Measurements from ENCODE around the gene ZFP36L1. TPM values are rescaled to one million over a fixed set of nuclear protein-coding genes. Genes with fewer than 3 reads are reported as not detected.

Gene ZFP36L1
- total and polyA plus RNA-seq, 2 experiments from 2014 or later: 219 to 1,327 TPM

DNA sequence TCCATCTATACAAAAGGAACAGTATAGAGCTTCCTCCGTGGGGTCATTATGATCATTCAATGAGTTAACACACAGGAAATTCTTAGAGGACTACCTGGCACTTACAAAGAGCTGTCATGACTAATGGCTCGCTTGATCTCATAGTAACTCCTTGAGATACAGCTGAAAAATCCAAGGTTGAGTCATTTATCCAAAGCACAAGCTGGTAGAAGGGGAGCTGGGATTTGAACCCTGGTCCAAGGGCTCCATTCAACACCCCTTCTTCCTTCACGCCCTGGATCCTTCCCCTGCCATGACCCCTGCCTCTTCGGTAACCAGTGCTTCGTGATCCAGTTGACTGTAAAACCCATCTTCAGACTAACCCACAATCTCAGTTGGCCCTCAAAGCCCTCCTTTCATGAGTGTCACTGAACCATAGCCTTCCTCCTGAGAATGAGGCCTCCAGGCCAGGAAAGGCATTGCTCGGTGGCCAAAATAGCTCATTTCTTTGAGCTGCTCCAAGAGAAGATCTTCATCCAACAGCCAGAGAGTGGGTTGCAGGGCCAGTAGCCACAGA, 7.8 kb downstream of the ZFP36L1 start:
- peak in 1 of 2 donors; percentile 36 for DNase-seq (ENCODE audit: low read depth in 1 of 2, low spot score in 1 of 2)
- no peaks in the 10 kb centered on the region for H3K27me3 ChIP-seq
- peak overlapping the region; percentile 98 for H3K27ac ChIP-seq
- no peak overlapping the region for H3K4me3 ChIP-seq
- TF ChIP-seq, protein P1, sequence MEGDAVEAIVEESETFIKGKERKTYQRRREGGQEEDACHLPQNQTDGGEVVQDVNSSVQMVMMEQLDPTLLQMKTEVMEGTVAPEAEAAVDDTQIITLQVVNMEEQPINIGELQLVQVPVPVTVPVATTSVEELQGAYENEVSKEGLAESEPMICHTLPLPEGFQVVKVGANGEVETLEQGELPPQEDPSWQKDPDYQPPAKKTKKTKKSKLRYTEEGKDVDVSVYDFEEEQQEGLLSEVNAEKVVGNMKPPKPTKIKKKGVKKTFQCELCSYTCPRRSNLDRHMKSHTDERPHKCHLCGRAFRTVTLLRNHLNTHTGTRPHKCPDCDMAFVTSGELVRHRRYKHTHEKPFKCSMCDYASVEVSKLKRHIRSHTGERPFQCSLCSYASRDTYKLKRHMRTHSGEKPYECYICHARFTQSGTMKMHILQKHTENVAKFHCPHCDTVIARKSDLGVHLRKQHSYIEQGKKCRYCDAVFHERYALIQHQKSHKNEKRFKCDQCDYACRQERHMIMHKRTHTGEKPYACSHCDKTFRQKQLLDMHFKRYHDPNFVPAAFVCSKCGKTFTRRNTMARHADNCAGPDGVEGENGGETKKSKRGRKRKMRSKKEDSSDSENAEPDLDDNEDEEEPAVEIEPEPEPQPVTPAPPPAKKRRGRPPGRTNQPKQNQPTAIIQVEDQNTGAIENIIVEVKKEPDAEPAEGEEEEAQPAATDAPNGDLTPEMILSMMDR (IDR thresholded peaks at IDR 0.05; ENCODE audit: low read depth, low read length): no peak
- H3K36me3 ChIP-seq: peaks cover 30% of the 10 kb centered on the region
- peaks cover 43% of the 10 kb centered on the region for H3K4me1 ChIP-seq (ENCODE audit: low read depth)
- H3K9me3 ChIP-seq (ENCODE audit: low read depth): no peaks in the 10 kb centered on the region

DNA sequence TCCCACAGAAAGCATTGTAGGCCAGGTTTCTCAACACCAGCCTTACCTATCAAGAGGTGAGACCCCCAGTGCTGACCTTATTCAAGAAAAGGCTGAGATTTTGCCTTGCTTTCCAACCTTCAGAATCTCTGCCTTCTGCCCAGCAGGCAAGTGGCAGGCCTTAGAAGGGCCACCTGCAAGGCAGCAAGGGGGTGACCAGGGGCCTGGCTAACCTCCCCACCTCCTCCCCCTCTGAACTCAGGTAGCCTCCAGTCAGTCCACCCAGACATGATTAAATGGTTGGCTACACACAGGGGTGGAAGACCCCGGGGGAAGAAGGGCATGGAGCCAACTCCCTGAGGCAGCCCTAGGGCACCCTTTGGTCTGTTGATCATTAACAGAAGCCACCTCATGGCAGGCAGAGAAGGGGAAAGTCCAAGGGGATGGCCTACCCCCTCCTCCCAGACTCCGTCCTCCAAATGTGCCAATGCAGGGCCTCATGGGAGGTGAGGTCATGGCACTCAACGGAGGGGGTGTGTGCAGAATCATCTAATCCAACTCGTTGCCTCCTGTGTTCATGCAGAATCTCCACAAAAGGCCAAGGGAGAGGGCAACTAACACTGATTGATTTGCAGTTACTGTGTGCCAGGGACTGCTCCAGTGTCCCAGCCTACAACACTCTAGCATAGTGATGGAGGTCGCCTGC, 8.5 kb downstream of the ZFP36L1 start:
- H3K27ac ChIP-seq: no peak overlapping the region
- peaks cover 23% of the 10 kb centered on the region for H3K36me3 ChIP-seq
- peaks cover 37% of the 10 kb centered on the region for H3K4me1 ChIP-seq (ENCODE audit: low read depth)
- no peak overlapping the region for H3K4me3 ChIP-seq
- TF ChIP-seq, protein P1 (IDR thresholded peaks at IDR 0.05; ENCODE audit: low read depth, low read length): no peak
- no peaks in the 10 kb centered on the region for H3K27me3 ChIP-seq
- DNase-seq (ENCODE audit: low read depth in 1 of 2, low spot score in 1 of 2): no peak
- no peaks in the 10 kb centered on the region for H3K9me3 ChIP-seq (ENCODE audit: low read depth)

DNA sequence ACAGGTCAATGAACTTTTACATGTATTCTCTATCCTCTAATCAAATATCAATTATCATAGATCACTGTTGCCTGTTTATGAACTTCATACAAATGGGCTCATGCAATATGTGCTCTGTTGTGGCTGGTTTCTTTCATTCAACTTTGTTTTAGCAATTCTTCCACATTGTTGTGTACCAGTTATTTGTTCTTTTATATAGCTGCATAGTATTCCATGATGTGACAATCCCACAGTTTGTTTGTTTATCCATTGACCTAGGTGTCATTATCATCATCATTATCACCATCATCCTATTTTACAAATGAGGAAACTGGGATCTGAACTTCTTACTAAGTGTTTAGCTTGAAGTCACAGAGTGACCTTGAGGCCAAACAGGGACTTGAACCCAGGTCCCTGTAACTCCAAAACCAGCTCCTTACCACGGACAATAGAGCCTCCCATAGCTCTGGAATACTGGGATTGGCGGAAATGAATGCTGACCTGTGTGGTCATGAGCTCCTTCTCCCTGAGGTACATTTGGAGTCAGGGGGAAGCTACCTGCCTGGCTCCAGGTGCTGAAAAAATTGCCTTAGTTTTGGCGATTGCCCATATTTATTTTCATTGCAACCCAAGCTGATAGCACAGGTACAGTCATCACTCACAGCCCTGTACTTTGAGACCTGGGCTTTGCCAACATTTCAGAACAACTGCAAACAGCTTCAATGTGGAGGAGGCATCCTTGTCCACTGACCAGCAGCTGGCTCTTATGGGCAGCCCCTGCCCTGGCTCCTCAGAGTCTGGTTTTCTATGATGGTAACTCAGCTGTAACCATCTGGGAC, 9.2 kb downstream of the ZFP36L1 start:
- TF ChIP-seq, protein P1 (IDR thresholded peaks at IDR 0.05; ENCODE audit: low read depth, low read length): no peak
- H3K27ac ChIP-seq: no peak overlapping the region
- H3K4me1 ChIP-seq (ENCODE audit: low read depth): peaks cover 35% of the 10 kb centered on the region
- H3K9me3 ChIP-seq (ENCODE audit: low read depth): no peaks in the 10 kb centered on the region
- no peaks in the 10 kb centered on the region for H3K27me3 ChIP-seq
- H3K4me3 ChIP-seq: no peak overlapping the region
- peaks cover 17% of the 10 kb centered on the region for H3K36me3 ChIP-seq
- DNase-seq (ENCODE audit: low read depth in 1 of 2, low spot score in 1 of 2): no peak

DNA sequence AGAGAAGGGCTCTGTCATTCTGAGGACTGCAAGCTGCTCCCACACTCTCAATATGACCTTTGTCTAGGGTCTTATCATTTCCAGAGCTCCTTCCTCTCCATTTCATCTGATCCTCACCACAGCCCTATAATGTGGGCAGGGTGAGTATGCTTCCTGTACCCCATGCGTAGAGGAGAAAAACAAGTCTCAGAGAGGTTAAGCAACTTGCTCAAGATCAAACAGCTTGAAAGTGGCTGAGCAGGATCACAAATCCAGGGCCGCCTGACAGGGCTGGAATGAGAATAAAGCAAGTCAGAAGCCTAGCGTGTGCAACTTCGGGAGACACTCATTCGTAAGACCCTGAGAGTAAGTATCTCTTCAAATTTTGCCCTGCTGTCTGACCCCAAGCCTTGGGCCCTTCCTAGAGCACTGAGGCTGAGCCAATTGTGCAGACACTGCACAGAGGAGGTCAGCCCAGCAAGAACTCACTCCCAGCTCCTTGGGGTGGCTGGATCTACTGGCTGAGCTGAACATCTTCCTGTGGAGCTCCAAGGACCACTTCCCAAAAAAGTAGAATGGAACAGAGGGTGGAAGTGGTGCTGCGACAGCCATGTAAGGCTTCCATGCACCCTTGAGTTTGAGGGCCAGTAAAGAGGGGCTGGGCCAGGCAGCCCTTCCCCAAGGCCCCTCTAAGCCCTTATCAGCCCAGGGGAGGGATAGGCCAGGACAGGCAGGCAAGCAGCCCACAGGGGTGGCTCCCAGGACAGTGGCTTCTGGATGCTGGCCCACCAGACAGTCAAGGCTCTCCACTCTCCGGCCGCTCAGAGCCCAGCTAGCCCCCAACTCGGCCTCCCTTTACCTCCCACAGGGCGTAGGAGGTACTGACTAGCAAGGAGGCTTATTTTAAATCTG, 10.5 kb downstream of the ZFP36L1 start:
- peaks cover 32% of the 10 kb centered on the region for H3K4me1 ChIP-seq (ENCODE audit: low read depth)
- no peak for DNase-seq (ENCODE audit: low read depth in 1 of 2, low spot score in 1 of 2)
- H3K27me3 ChIP-seq: no peaks in the 10 kb centered on the region
- H3K9me3 ChIP-seq (ENCODE audit: low read depth): no peaks in the 10 kb centered on the region
- H3K4me3 ChIP-seq: no peak overlapping the region
- H3K36me3 ChIP-seq: peaks cover 4% of the 10 kb centered on the region
- TF ChIP-seq, protein P1 (IDR thresholded peaks at IDR 0.05; ENCODE audit: low read depth, low read length): no peak
- no peak overlapping the region for H3K27ac ChIP-seq
